LHCN-M2 (cell line): Measurements from ENCODE around the gene PGA4. TPM values are rescaled to one million over a fixed set of nuclear protein-coding genes. Genes with fewer than 3 reads are reported as not detected.

Experiments used
- DNase-seq: peaks from one replicate; pipeline ENCODE4 v3.0.0-alpha.2; 2012; ENCODE audit warnings: low read depth
- total RNA-seq: library from RNA; depleted of rRNA; stranded (reverse); fragments of >200 nt; gene quantifications from 2 replicates; pipeline ENCODE4 v1.2.3, GENCODE V29; 2014; rRNA removed

Gene PGA4
- total RNA-seq, 1 experiment from 2014 or later, result 1.4 TPM

DNA sequence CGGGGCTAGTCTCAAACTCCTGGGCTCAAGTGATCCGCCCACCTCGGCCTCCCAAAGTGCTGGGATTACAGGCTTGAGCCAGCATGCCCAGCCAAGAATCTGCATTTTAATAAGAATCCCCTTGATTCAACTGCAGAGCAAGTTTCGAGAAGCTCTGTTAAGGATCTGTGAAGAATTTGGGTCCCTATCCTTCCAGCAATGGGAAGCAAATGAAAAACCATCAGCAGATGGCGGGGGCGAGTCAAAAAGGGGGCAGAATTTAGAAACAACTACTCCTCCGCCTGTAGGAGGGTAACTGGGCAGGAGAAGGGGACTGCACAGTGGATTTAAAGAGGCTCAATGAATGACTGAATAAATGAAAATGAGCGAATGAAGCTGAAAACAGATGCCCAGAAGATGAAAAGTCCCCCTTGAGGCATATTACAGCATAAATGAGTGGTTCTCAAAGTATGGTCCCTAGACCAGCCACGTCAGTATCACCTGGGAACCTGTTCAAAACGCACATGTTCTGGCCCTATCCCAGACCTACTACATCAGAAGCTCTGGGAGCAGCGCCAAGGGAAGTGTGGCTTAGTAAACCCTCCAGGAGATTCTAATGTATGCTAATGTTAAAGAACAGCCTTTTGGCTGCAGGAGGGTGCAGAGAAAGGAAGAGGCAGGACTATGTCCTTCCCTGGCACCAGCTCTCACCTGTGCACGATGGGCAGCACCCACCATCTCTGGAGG, 58.0 kb downstream of the PGA4 start:
- no peak for DNase-seq

DNA sequence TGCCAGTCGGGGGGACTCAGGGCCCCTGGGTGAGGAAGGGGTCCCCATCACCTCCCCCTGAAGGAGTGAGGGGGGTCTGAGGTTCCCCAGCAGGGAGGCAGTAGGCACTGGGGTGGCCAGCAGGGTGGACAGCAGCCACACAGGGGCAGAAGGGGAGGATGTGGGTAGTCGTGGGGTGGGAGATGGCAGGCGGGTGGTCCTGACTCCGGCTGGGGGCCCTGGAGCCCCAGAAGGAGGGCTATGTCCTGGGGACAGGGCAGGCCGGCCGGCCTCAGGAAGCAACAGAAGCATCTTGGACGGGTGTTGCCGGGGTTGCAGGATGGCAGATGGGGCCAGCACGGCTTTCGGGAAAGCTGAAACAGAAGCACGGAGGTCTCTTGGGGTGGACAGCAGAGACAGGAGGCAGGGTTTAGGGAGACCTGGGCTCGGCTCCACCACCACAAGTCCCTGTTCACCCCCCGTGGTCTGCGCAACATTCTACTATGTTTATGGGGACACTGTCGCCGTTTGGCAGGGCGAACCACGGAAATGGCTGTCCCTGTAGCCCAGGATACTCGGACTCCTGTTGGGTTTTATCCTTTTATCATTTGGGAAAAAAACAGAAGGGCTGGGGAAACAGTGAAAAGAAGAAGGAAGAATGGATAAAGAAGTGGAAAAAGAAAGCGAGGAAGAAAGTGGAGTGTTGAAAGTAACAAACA, 58.9 kb downstream of the PGA4 start:
- DNase-seq, result no peak

Other genes starting within 250 kb of the PGA4 start
- gene CD5, start 119.9 kb upstream of the PGA4 start, total RNA-seq, result not detected in 2 replicates
- 12.8 and 14.1 TPM in 2 replicates for gene VPS37C, start 60.9 kb upstream of the PGA4 start, total RNA-seq
- 1.0 and 4.4 TPM in 2 replicates for gene PGA3, start 18.8 kb upstream of the PGA4 start, total RNA-seq
- 1.5 and 2.0 TPM in 2 replicates for gene PGA5, start 18.8 kb downstream of the PGA4 start, total RNA-seq
- gene VWCE, start 73.0 kb downstream of the PGA4 start, total RNA-seq, result 1.2 and 1.7 TPM in 2 replicates
- gene DDB1, start 110.8 kb downstream of the PGA4 start, total RNA-seq, result 205 and 231 TPM in 2 replicates
- gene TKFC, start 110.9 kb downstream of the PGA4 start, total RNA-seq, result 39.5 and 41.4 TPM in 2 replicates
- 97.0 and 135 TPM in 2 replicates for gene CYB561A3, start 139.5 kb downstream of the PGA4 start, total RNA-seq
- gene TMEM138, start 140.0 kb downstream of the PGA4 start, total RNA-seq, result 66.3 and 70.2 TPM in 2 replicates
- 10.6 and 16.2 TPM in 2 replicates for gene TMEM216, start 170.2 kb downstream of the PGA4 start, total RNA-seq
- gene CPSF7, start 207.6 kb downstream of the PGA4 start, total RNA-seq, result 38.9 and 45.2 TPM in 2 replicates
- 26.2 and 38.2 TPM in 2 replicates for gene SDHAF2, start 207.8 kb downstream of the PGA4 start, total RNA-seq